IMR-90 (cell line): Measurements from ENCODE around the gene OPCML. TPM values are rescaled to one million over a fixed set of nuclear protein-coding genes. Genes with fewer than 3 reads are reported as not detected.

ENCODE experiments used
- ATAC-seq: fragments of 200-7000 bp; cut with Tn5 transposase; 2 replicates; pipeline ENCODE4 v1.9.1; 2020; ENCODE audit warnings: low read depth, mild to moderate bottlenecking, moderate library complexity
- BruUV-seq: library from RNA; stranded (reverse); fragments of 400-500 nt; replicated peaks from 2 replicates; lab custom pipeline; 2021; lab: Mats Ljungman, UMichigan
- CTCF ChIA-PET: fragments of 300-600 bp; formaldehyde crosslinking; extraction: SDS; loops from one replicate; lab custom pipeline; 2021; ENCODE audit warnings: antibody characterized with exemption; lab: Yijun Ruan, JAX
- POLR2A ChIA-PET: fragments of 300-600 bp; sonication (Branson Sonifier 250); formaldehyde crosslinking; loops from one replicate; lab custom pipeline; 2022; ENCODE audit warnings: antibody characterized with exemption; ENCODE audit not compliant: unreplicated experiment; lab: Charles Lee
- DNase-seq: peaks from one replicate; pipeline ENCODE4 v3.0.0; 2013
- H2AFZ ChIP-seq: replicated peaks from 2 replicates; pipeline ENCODE3; 2013; ENCODE audit warnings: low read length, mild to moderate bottlenecking; ENCODE audit not compliant: poor library complexity
- H2AK5ac ChIP-seq: 2 replicates; pipeline ENCODE4 v1.6.1; 2013; ENCODE audit warnings: low read depth, low read length, inconsistent platforms
- H2AK9ac ChIP-seq: replicated peaks from 2 replicates; pipeline ENCODE3; 2013; ENCODE audit warnings: mild to moderate bottlenecking, low read depth, low read length, moderate library complexity; ENCODE audit not compliant: poor library complexity
- H2BK120ac ChIP-seq: 2 replicates; pipeline ENCODE4 v1.6.1; 2013; ENCODE audit warnings: low read depth, low read length, inconsistent platforms
- H2BK15ac ChIP-seq: 3 replicates; pipeline ENCODE4 v1.6.1; 2013; ENCODE audit warnings: low read depth, low read length, inconsistent platforms
- H2BK20ac ChIP-seq: 2 replicates; pipeline ENCODE4 v1.6.1; 2013; ENCODE audit warnings: low read depth, mild to moderate bottlenecking, inconsistent platforms, low read length, moderate library complexity
- H2BK5ac ChIP-seq: 2 replicates; pipeline ENCODE4 v1.6.1; 2013; ENCODE audit warnings: mild to moderate bottlenecking, low read depth, low read length, inconsistent platforms; ENCODE audit not compliant: poor library complexity, severe bottlenecking
- H3K14ac ChIP-seq: replicated peaks from 2 replicates; pipeline ENCODE4 v1.6.1; 2013; ENCODE audit warnings: low read depth, low read length, inconsistent platforms
- H3K18ac ChIP-seq: 2 replicates; pipeline ENCODE4 v1.6.1; 2013; ENCODE audit warnings: low read depth, low read length, control low read depth
- H3K23ac ChIP-seq: 2 replicates; pipeline ENCODE4 v1.6.1; 2013; ENCODE audit warnings: low read depth, low read length, inconsistent platforms
- H3K27ac ChIP-seq: 2 replicates; pipeline ENCODE4 v1.5.1; 2013; ENCODE audit warnings: mild to moderate bottlenecking, control low read depth, low read length; ENCODE audit not compliant: insufficient read depth
- H3K27me3 ChIP-seq: 2 replicates; pipeline ENCODE4 v1.6.1; 2013; ENCODE audit warnings: low read length; ENCODE audit not compliant: control insufficient read depth, insufficient read depth
- H3K36me3 ChIP-seq: 2 replicates; pipeline ENCODE4 v1.6.1; 2013; ENCODE audit warnings: low read length, mixed read lengths; ENCODE audit not compliant: control insufficient read depth, insufficient read depth
- H3K4ac ChIP-seq: 2 replicates; pipeline ENCODE4 v1.6.1; 2013; ENCODE audit warnings: low read depth, low read length, inconsistent platforms
- H3K4me1 ChIP-seq: 2 replicates; pipeline ENCODE4 v1.6.1; 2013; ENCODE audit warnings: low read length, mixed read lengths; ENCODE audit not compliant: control insufficient read depth, insufficient read depth
- H3K4me2 ChIP-seq: 2 replicates; pipeline ENCODE4 v1.6.1; 2013; ENCODE audit warnings: low read depth, mild to moderate bottlenecking, control low read depth, low read length, moderate library complexity
- H3K4me3 ChIP-seq: 2 replicates; pipeline ENCODE4 v1.5.1; 2013; ENCODE audit warnings: low read depth, mild to moderate bottlenecking, control low read depth, low read length, moderate library complexity; ENCODE audit not compliant: insufficient read depth
- H3K56ac ChIP-seq: 2 replicates; pipeline ENCODE4 v1.6.1; 2013; ENCODE audit warnings: low read length, inconsistent platforms; ENCODE audit not compliant: insufficient read depth; ENCODE audit errors: extremely low read depth
- H3K79me1 ChIP-seq, 2 experiments: 2 replicates each; pipeline ENCODE4 v1.6.1; 2013; ENCODE audit warnings: low read length in 2 of 2, inconsistent platforms in 1 of 2, low read depth in 1 of 2
- H3K9ac ChIP-seq: 2 replicates; pipeline ENCODE4 v1.6.1; 2013; ENCODE audit warnings: low read depth, low read length, control low read depth
- H3K9me1 ChIP-seq: 2 replicates; pipeline ENCODE4 v1.6.1; 2013; ENCODE audit warnings: low read length, inconsistent platforms; ENCODE audit not compliant: insufficient read depth
- H3K9me3 ChIP-seq: 2 replicates; pipeline ENCODE4 v1.6.1; 2013; ENCODE audit warnings: low read length; ENCODE audit not compliant: control insufficient read depth, insufficient read depth
- H4K20me1 ChIP-seq: 2 replicates; pipeline ENCODE4 v1.6.1; 2013; ENCODE audit warnings: low read length, inconsistent platforms; ENCODE audit not compliant: insufficient read depth
- H4K5ac ChIP-seq: 2 replicates; pipeline ENCODE4 v1.6.1; 2013; ENCODE audit warnings: mild to moderate bottlenecking, low read depth, low read length, control low read depth
- H4K8ac ChIP-seq, 2 experiments: 2 replicates each; pipeline ENCODE4 v1.6.1; 2013; ENCODE audit warnings: low read depth in 2 of 2, low read length in 2 of 2, control low read depth in 1 of 2, inconsistent platforms in 1 of 2
- H4K91ac ChIP-seq: 2 replicates; pipeline ENCODE4 v1.6.1; 2013; ENCODE audit warnings: low read depth, low read length, inconsistent platforms; ENCODE audit not compliant: insufficient read depth
- BHLHE40 ChIP-seq: fragments of 150-350 bp; IDR thresholded peaks from 2 replicates; pipeline ENCODE4 v1.6.1; 2016; ENCODE audit warnings: mild to moderate bottlenecking, low read depth, low read length
- FOS ChIP-seq: fragments of 150-350 bp; IDR thresholded peaks from 2 replicates; pipeline ENCODE4 v1.6.1; 2016; ENCODE audit warnings: low read depth, low read length
- POLR2A ChIP-seq: IDR thresholded peaks from 2 replicates; pipeline ENCODE4 v1.6.1; 2012; ENCODE audit warnings: mild to moderate bottlenecking, low read depth, low read length
- RCOR1 ChIP-seq: IDR thresholded peaks from 2 replicates; pipeline ENCODE4 v1.6.1; 2012; ENCODE audit warnings: mild to moderate bottlenecking, low read length, improper control_type of control experiment; ENCODE audit not compliant: insufficient replicate concordance
- RFX5 ChIP-seq: IDR thresholded peaks from 2 replicates; pipeline ENCODE4 v1.8.0; 2012; ENCODE audit warnings: low read depth, mild to moderate bottlenecking, low read length, moderate library complexity
- WGBS, 2 experiments: methylation state at CpG; one replicate each; pipeline versions ENCODE4 v1.1.5 to v1.1.7; 2013; ENCODE audit warnings: missing lambda C conversion rate in 2 of 2; ENCODE audit not compliant: insufficient read length in 1 of 2; ENCODE audit errors: extremely low coverage in 2 of 2; 5-methylcytosine and 5-hydroxymethylcytosine counted together
- dilution Hi-C: fragments of 300-500 bp; cut with HindIII; formaldehyde crosslinking; loops from one replicate; pipeline ENCODE4 v1.14.3; 2018; ENCODE audit warnings: low sequenced_read_pairs; ENCODE audit not compliant: unreplicated experiment
- in situ Hi-C: fragments of 300-500 bp; cut with MboI; formaldehyde crosslinking; loops from 3 replicates; pipeline ENCODE4 v1.14.3; 2019; ENCODE audit warnings: low sequenced_read_pairs, inconsistent platforms, mixed read lengths
- intact Hi-C: fragments of 100-400 bp; cut with micrococcal nuclease; formaldehyde crosslinking; loops from 2 replicates; pipeline ENCODE4 v1.10.0; 2022
- polyA plus RNA-seq, 3 experiments: library from polyadenylated mRNA; depleted of rRNA; stranded (reverse); fragments of >200 nt; gene quantifications; 2 replicates each; pipeline ENCODE4 v1.2.3, GENCODE V29; 2012; ENCODE audit warnings: low replicate concordance in 1 of 3
- total RNA-seq: library from RNA; depleted of rRNA; stranded (reverse); fragments of >200 nt; gene quantifications from 2 replicates; pipeline ENCODE4 v1.2.3, GENCODE V29; 2012

Gene OPCML
- total and polyA plus RNA-seq, 2 of the 4 experiments (the other 2 are of a cell fraction), result under 0.01 to 2.6 TPM

GRCh38 chr11:132898021-132898420 lies 634.3 kb downstream of the OPCML start:
- ATAC-seq, result no peak
- no TSS peak for BruUV-seq
- Histone ChIP-seq H3K4ac (no peak overlapping the region), H4K5ac (no peak overlapping the region), H3K27ac (no peak overlapping the region), H3K4me3 (no peak overlapping the region), H2BK15ac (no peak overlapping the region), H3K9me1 (0 out of 2 replicates have a peak, but pooled peaks cover 4% of the 10 kb centered on the region), H3K14ac (no peak overlapping the region), H2BK5ac (no peak overlapping the region), H3K4me1 (peaks cover 3% of the 10 kb centered on the region; the same call in 1 of the 2 replicates), H3K9me3 (no peaks in the 10 kb centered on the region), H2BK20ac (no peak overlapping the region), H2AK5ac (no peak overlapping the region), H4K8ac (no peak overlapping the region), H4K91ac (no peak overlapping the region), H3K18ac (no peak overlapping the region), H3K27me3 (no peaks in the 10 kb centered on the region), H2BK120ac (no peak overlapping the region), H2AFZ (peak overlapping the region; percentile 16), H3K36me3 (no peaks in the 10 kb centered on the region), H3K4me2 (no peak overlapping the region), H2AK9ac (no peak overlapping the region), H3K56ac (no peak overlapping the region), H4K20me1 (no peaks in the 10 kb centered on the region), H3K23ac (no peak overlapping the region), H3K79me1 (no peaks in the 10 kb centered on the region), H3K9ac (no peak overlapping the region)
- ChIA-PET POLR2A (no interaction called here), CTCF (interaction anchor here (1.4 kb wide), 1 partner anchor 12 kb away, joined by 6 read pairs; no protein-coding TSS in a partner anchor)
- intact Hi-C loops, result no loop called here
- peak; percentile 73 for DNase-seq
- 60% methylated on average over 2 of the region's 4 CpGs; no CpG with 5 or more reads in 1 of the 2 experiments for WGBS, 2 experiments
- in situ Hi-C loops, result no loop called here
- dilution Hi-C loops, result no loop called here
- TF ChIP-seq BHLHE40 (no peak), RCOR1 (no peak), RFX5 (no peak), FOS (no peak), POLR2A (no peak)
